Smooth muscle cell (in vitro differentiated cells): ENCODE data around the gene MYO10. TPM values are rescaled to one million over a fixed set of nuclear protein-coding genes. Genes with fewer than 3 reads are reported as not detected.

ENCODE experiments used
- DNase-seq: peaks from one replicate; lab custom pipeline; 2025; ENCODE audit not compliant: unreplicated experiment; lab: John Stamatoyannopoulos, UW
- H2AFZ ChIP-seq: fragments of 200-600 bp; sonication (generic); 2 replicates; pipeline ENCODE4 v1.6.0; 2016; ENCODE audit warnings: antibody characterized with exemption, low read depth, mild to moderate bottlenecking
- H3F3A ChIP-seq: fragments of 200-600 bp; sonication (generic); 2 replicates; pipeline ENCODE4 v1.6.0; 2017; ENCODE audit warnings: antibody characterized with exemption, low read depth
- H3K27ac ChIP-seq: fragments of 200-600 bp; sonication (generic); 2 replicates; pipeline ENCODE4 v1.5.1; 2016; ENCODE audit warnings: low read depth, mild to moderate bottlenecking
- H3K27me3 ChIP-seq: fragments of 200-600 bp; sonication (generic); 2 replicates; pipeline ENCODE4 v1.6.1; 2016; ENCODE audit warnings: low read depth, mild to moderate bottlenecking
- H3K36me3 ChIP-seq: fragments of 200-600 bp; sonication (generic); 2 replicates; pipeline ENCODE4 v1.5.1; 2016; ENCODE audit warnings: low read depth
- H3K4me1 ChIP-seq: fragments of 200-600 bp; sonication (generic); 2 replicates; pipeline ENCODE4 v1.5.1; 2016; ENCODE audit warnings: low read depth
- H3K4me2 ChIP-seq: fragments of 200-600 bp; sonication (generic); 2 replicates; pipeline ENCODE4 v1.6.0; 2016; ENCODE audit warnings: mild to moderate bottlenecking
- H3K4me3 ChIP-seq: fragments of 200-600 bp; sonication (generic); 2 replicates; pipeline ENCODE4 v1.5.1; 2016; ENCODE audit warnings: mild to moderate bottlenecking
- H3K79me2 ChIP-seq: fragments of 200-600 bp; sonication (generic); 2 replicates; pipeline ENCODE4 v1.6.0; 2016; ENCODE audit warnings: low read depth, mild to moderate bottlenecking
- H3K9ac ChIP-seq: fragments of 200-600 bp; sonication (generic); 2 replicates; pipeline ENCODE4 v1.6.0; 2016; ENCODE audit warnings: low read depth
- H3K9me3 ChIP-seq: fragments of 200-600 bp; sonication (generic); replicated peaks from 2 replicates; pipeline ENCODE4 v1.5.1; 2016; ENCODE audit warnings: low read depth
- H4K20me1 ChIP-seq: fragments of 200-600 bp; sonication (generic); 2 replicates; pipeline ENCODE4 v1.6.0; 2016; ENCODE audit warnings: low read depth
- WGBS: methylation state at CpG from one replicate; pipeline ENCODE4 v1.1.7; 2016; ENCODE audit warnings: low lambda C conversion rate; 5-methylcytosine and 5-hydroxymethylcytosine counted together
- polyA plus RNA-seq: library from polyadenylated mRNA; unstranded; fragments of >200 nt; fragmentation: Nextera tagmentation; extraction: Ambion mirVana; gene quantifications from 2 replicates; pipeline ENCODE4 v1.2.1, GENCODE V29; 2016
- total RNA-seq: library from RNA; depleted of rRNA; stranded (reverse); fragments of >200 nt; gene quantifications from 2 replicates; pipeline ENCODE4 v1.2.3, GENCODE V29; 2014
- TF ChIP-seq, protein P1 (sequence below): fragments of 200-600 bp; sonication (generic); IDR thresholded peaks from 2 replicates; pipeline ENCODE4 v1.5.1; 2017; ENCODE audit warnings: borderline replicate concordance, mild to moderate bottlenecking, antibody characterized with exemption; ENCODE audit not compliant: insufficient read depth, poor library complexity, severe bottlenecking

The MYO10 gene
- total and polyA plus RNA-seq, 2 experiments from 2014 or later: 76.4 to 96.8 TPM

DNA sequence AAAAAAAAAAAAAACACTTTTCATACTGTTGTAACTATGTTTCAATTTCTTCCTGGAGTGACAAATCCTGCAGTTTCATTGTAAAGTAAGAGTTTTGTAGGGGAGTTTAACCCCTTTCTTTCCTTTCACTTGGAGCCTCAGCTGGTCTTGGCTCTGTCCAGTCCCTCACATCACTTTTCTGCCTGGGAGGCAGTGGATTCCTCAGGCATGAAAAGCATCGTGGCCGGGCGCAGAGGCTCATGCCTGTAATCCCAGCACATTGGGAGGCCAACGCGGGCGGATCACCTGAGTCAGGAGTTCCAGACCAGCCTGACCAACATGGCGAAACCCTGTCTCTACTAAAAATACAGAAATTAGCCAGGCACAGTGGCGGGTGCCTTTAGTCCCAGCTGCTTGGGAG, 45.6 kb upstream of the MYO10 start:
- Histone ChIP-seq H2AFZ (no peak overlapping the region), H3K9ac (no peak overlapping the region), H3K4me3 (no peak overlapping the region), H3K79me2 (no peaks in the 10 kb centered on the region), H3K4me1 (no peaks in the 10 kb centered on the region), H3K36me3 (no peaks in the 10 kb centered on the region), H3K27ac (no peak overlapping the region), H3K4me2 (no peak overlapping the region), H4K20me1 (no peaks in the 10 kb centered on the region), H3K27me3 (no peaks in the 10 kb centered on the region), H3K9me3 (no peaks in the 10 kb centered on the region), H3F3A (no peaks in the 10 kb centered on the region)
- TF ChIP-seq, protein P1, sequence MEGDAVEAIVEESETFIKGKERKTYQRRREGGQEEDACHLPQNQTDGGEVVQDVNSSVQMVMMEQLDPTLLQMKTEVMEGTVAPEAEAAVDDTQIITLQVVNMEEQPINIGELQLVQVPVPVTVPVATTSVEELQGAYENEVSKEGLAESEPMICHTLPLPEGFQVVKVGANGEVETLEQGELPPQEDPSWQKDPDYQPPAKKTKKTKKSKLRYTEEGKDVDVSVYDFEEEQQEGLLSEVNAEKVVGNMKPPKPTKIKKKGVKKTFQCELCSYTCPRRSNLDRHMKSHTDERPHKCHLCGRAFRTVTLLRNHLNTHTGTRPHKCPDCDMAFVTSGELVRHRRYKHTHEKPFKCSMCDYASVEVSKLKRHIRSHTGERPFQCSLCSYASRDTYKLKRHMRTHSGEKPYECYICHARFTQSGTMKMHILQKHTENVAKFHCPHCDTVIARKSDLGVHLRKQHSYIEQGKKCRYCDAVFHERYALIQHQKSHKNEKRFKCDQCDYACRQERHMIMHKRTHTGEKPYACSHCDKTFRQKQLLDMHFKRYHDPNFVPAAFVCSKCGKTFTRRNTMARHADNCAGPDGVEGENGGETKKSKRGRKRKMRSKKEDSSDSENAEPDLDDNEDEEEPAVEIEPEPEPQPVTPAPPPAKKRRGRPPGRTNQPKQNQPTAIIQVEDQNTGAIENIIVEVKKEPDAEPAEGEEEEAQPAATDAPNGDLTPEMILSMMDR: no peak
- DNase-seq: no peak
- WGBS: 68% methylated on average over 8 of the region's 8 CpGs

- Histone ChIP-seq H3K27ac (no peak overlapping the region), H4K20me1 (no peaks in the 10 kb centered on the region), H3K4me2 (no peak overlapping the region), H3K4me3 (no peak overlapping the region), H3F3A (no peaks in the 10 kb centered on the region), H2AFZ (no peak overlapping the region), H3K9me3 (no peaks in the 10 kb centered on the region), H3K27me3 (no peaks in the 10 kb centered on the region), H3K79me2 (no peaks in the 10 kb centered on the region), H3K9ac (no peak overlapping the region), H3K36me3 (no peaks in the 10 kb centered on the region), H3K4me1 (no peaks in the 10 kb centered on the region)
- no peak for DNase-seq
- TF ChIP-seq, protein P1: no peak
- 46% methylated on average over 3 of the region's 3 CpGs for WGBS
These were observed 44.9 kb upstream of the MYO10 start for GRCh38 chr5:16980983-16981382.

- no peak overlapping the region for H3K9ac ChIP-seq
- H3K9me3 ChIP-seq: no peaks in the 10 kb centered on the region
- H3K27me3 ChIP-seq: no peaks in the 10 kb centered on the region
- no peak overlapping the region for H3K4me3 ChIP-seq
- H3K36me3 ChIP-seq: no peaks in the 10 kb centered on the region
- no peak overlapping the region for H2AFZ ChIP-seq
- H3F3A ChIP-seq: no peaks in the 10 kb centered on the region
- no peaks in the 10 kb centered on the region for H4K20me1 ChIP-seq
- H3K4me1 ChIP-seq: no peaks in the 10 kb centered on the region
- H3K27ac ChIP-seq: no peak overlapping the region
- H3K79me2 ChIP-seq: no peaks in the 10 kb centered on the region
- TF ChIP-seq, protein P1: no peak
- H3K4me2 ChIP-seq: no peak overlapping the region
- no peak for DNase-seq
These were observed 42.2 kb upstream of the MYO10 start for GRCh38 chr5:16978296-16978695.

DNA sequence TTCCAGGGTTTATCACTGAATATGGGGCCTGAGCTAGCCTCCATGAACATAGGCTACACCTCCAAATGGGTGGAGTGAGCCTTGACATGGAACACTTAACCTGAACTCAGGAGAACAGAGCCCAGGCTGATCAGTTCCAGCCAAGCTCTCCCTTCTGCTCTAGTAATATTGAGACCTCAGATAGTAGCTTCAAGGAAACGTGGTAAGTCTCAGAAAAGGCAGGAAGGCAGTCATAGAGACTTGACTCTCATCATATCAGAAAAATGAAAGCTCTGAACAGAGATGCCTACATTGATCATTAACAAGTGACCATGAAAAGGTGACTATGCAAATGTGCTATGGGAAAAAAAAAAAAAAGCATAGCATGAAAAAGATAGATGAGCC, 40.5 kb upstream of the MYO10 start:
- no peaks in the 10 kb centered on the region for H4K20me1 ChIP-seq
- H3K9me3 ChIP-seq: no peaks in the 10 kb centered on the region
- H3K27me3 ChIP-seq: no peaks in the 10 kb centered on the region
- no peak overlapping the region for H2AFZ ChIP-seq
- TF ChIP-seq, protein P1: no peak
- H3K4me2 ChIP-seq: no peak overlapping the region
- no peaks in the 10 kb centered on the region for H3F3A ChIP-seq
- H3K9ac ChIP-seq: no peak overlapping the region
- no peaks in the 10 kb centered on the region for H3K79me2 ChIP-seq
- H3K4me1 ChIP-seq: no peaks in the 10 kb centered on the region
- H3K27ac ChIP-seq: no peak overlapping the region
- no peak for DNase-seq
- WGBS: 81% methylated on average over 1 of the region's 1 CpG
- no peaks in the 10 kb centered on the region for H3K36me3 ChIP-seq
- H3K4me3 ChIP-seq: no peak overlapping the region
